Tibial nerve (tissue), 4 donors: ENCODE data around the gene NFATC1. TPM values are rescaled to one million over a fixed set of nuclear protein-coding genes. Genes with fewer than 3 reads are reported as not detected.

Source experiments
- DNase-seq, 2 donors: peaks; one replicate each; pipeline ENCODE4 v3.0.0-alpha.2; 2019; ENCODE audit warnings: low spot score in 2 of 2
- H3K27ac ChIP-seq, 4 donors: fragments of 200-600 bp; sonication (generic) in 3 of 4; one replicate each; pipeline ENCODE4 v1.5.1; 2017 to 2019; ENCODE audit warnings: mild to moderate bottlenecking in 1 of 4
- H3K27me3 ChIP-seq, 2 donors: fragments of 200-600 bp; sonication (generic) in 1 of 2; one replicate each; pipeline versions ENCODE4 v1.5.1 to v1.6.0; 2017 to 2019
- H3K36me3 ChIP-seq, 3 donors: fragments of 200-600 bp; sonication (generic); one replicate each; pipeline ENCODE4 v1.5.1; 2018 to 2019
- H3K4me1 ChIP-seq, 4 donors: fragments of 200-600 bp; sonication (generic) in 3 of 4; one replicate each; pipeline ENCODE4 v1.5.1; 2017 to 2019
- H3K4me3 ChIP-seq, 4 donors: fragments of 200-600 bp; sonication (generic) in 3 of 4; one replicate each; pipeline ENCODE4 v1.5.1; 2017 to 2019; ENCODE audit warnings: mild to moderate bottlenecking in 1 of 4, moderate library complexity in 1 of 4
- H3K9me3 ChIP-seq, 4 donors: fragments of 200-600 bp; sonication (generic) in 3 of 4; one replicate each; pipeline ENCODE4 v1.5.1; 2017 to 2019
- EP300 ChIP-seq, 2 donors: sonication (generic); formaldehyde crosslinking; IDR thresholded peaks; one replicate each; pipeline ENCODE4 v1.6.1; 2017; ENCODE audit warnings: antibody characterized with exemption in 2 of 2, mild to moderate bottlenecking in 1 of 2
- POLR2A ChIP-seq, 2 donors: fragments of 450-650 bp; IDR thresholded peaks; one replicate each; pipeline ENCODE4 v1.6.1; 2017; ENCODE audit warnings: antibody characterized with exemption in 2 of 2, mild to moderate bottlenecking in 2 of 2, moderate library complexity in 2 of 2
- WGBS, 2 donors: methylation state at CpG; one replicate each; pipeline ENCODE4 v1.1.5; 2018; 5-methylcytosine and 5-hydroxymethylcytosine counted together
- total RNA-seq, 4 donors: library from RNA; depleted of rRNA; stranded (reverse); fragments of >200 nt; gene quantifications; one replicate each; pipeline ENCODE4 v1.1.0, GENCODE V29; 2016
- TF ChIP-seq, protein P1 (sequence below), 5 experiments: fragments of 200-600 bp in 3 of 5; fragments of 450-650 bp in 2 of 5; sonication (generic) in 3 of 5; IDR thresholded peaks; one replicate each; pipeline ENCODE4 v1.5.1; 2016 to 2019; ENCODE audit warnings: antibody characterized with exemption in 5 of 5, mild to moderate bottlenecking in 3 of 5, moderate library complexity in 2 of 5

Gene NFATC1
- total RNA-seq, 4 donors from 2014 or later: 33.7 to 48.6 (median 37.8) TPM

DNA sequence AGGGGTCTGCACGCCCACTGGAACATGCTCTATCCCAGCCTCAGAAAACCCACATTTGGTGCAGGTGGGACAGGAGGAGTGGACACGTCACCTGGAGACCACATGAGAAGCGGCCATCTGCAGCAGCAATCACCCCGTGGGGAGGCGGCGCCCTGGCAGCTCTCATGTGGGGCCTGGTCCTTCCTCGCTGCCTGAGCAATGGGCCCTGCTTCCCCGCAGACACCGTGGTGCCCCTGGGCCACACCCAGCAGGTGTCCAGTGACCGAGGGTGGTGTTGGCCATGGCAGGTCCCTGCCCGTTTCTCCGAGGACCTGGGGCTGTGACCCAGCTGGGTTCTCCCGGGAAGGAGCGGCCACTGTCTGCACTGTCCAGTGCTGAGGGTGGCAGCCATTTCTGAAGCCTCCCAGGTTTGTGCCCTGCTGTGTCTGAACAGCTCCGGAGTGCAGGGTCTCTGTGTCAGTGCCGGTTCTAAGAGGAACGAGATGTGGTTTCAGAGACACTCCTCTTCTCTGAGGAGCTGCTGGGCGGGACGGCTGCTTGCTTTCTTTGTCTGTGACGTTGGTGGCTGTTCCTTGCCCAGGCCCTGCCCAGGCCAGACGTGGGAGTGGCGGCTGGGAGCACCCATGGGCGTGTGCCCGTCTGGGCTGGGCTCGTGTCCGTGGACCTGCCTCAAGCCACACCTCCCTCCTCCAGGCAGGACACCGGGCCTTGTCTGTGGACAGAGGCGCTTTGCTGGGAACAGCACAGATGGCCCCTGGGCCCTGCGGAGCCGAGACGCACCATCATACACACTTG is 44.8 kb downstream of the NFATC1 start:
- peak overlapping the region in 1 of 4 donors; percentile 70 for H3K27ac ChIP-seq
- H3K4me3 ChIP-seq: no peak overlapping the region
- 75 to 83% methylated on average over 23 to 27 of the region's 31 CpGs for WGBS, 2 donors
- TF ChIP-seq EP300 (IDR thresholded peaks at IDR 0.05) (no peak), POLR2A (IDR thresholded peaks at IDR 0.05) (no peak)
- TF ChIP-seq, protein P1, sequence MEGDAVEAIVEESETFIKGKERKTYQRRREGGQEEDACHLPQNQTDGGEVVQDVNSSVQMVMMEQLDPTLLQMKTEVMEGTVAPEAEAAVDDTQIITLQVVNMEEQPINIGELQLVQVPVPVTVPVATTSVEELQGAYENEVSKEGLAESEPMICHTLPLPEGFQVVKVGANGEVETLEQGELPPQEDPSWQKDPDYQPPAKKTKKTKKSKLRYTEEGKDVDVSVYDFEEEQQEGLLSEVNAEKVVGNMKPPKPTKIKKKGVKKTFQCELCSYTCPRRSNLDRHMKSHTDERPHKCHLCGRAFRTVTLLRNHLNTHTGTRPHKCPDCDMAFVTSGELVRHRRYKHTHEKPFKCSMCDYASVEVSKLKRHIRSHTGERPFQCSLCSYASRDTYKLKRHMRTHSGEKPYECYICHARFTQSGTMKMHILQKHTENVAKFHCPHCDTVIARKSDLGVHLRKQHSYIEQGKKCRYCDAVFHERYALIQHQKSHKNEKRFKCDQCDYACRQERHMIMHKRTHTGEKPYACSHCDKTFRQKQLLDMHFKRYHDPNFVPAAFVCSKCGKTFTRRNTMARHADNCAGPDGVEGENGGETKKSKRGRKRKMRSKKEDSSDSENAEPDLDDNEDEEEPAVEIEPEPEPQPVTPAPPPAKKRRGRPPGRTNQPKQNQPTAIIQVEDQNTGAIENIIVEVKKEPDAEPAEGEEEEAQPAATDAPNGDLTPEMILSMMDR (IDR thresholded peaks at IDR 0.05): no peak
- peaks cover 0 to 67% (median 16%) of the 10 kb centered on the region in 4 donors for H3K4me1 ChIP-seq
- no peak for DNase-seq
- H3K9me3 ChIP-seq: no peaks in the 10 kb centered on the region
- peaks cover 0 to 48% (median 0%) of the 10 kb centered on the region in 3 donors for H3K36me3 ChIP-seq
- H3K27me3 ChIP-seq: no peaks in the 10 kb centered on the region

DNA sequence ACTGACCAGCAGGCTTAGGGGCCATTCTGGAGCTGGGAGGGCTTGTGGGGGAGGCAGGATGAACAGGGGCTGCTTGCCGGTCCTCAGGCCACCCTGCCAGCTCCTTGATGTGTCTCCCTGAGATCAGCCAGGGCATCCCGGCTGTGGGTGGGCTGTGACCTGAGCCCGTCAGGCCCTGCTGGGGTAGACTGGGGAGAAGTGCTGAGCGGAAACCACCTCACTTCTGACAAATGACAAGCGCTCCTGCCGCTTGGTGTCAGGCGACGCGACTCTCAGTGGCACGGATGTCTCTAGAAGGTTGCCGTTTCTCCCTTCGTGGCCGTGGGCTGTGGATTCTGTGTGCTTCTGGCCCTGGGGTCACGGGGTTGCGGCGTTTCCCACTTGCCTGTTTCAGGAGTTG is 45.7 kb downstream of the NFATC1 start:
- H3K27ac ChIP-seq: peak overlapping the region in 1 of 4 donors; percentile 70
- 89 to 90% methylated on average over 15 to 16 of the region's 16 CpGs for WGBS, 2 donors
- peaks cover 0 to 76% (median 16%) of the 10 kb centered on the region in 4 donors for H3K4me1 ChIP-seq
- H3K4me3 ChIP-seq: no peak overlapping the region
- no peaks in the 10 kb centered on the region for H3K9me3 ChIP-seq
- TF ChIP-seq, protein P1 (IDR thresholded peaks at IDR 0.05): no peak
- TF ChIP-seq POLR2A (IDR thresholded peaks at IDR 0.05) (no peak), EP300 (IDR thresholded peaks at IDR 0.05) (no peak)
- H3K27me3 ChIP-seq: no peaks in the 10 kb centered on the region
- DNase-seq: no peak
- peaks cover 0 to 39% (median 0%) of the 10 kb centered on the region in 3 donors for H3K36me3 ChIP-seq

DNA sequence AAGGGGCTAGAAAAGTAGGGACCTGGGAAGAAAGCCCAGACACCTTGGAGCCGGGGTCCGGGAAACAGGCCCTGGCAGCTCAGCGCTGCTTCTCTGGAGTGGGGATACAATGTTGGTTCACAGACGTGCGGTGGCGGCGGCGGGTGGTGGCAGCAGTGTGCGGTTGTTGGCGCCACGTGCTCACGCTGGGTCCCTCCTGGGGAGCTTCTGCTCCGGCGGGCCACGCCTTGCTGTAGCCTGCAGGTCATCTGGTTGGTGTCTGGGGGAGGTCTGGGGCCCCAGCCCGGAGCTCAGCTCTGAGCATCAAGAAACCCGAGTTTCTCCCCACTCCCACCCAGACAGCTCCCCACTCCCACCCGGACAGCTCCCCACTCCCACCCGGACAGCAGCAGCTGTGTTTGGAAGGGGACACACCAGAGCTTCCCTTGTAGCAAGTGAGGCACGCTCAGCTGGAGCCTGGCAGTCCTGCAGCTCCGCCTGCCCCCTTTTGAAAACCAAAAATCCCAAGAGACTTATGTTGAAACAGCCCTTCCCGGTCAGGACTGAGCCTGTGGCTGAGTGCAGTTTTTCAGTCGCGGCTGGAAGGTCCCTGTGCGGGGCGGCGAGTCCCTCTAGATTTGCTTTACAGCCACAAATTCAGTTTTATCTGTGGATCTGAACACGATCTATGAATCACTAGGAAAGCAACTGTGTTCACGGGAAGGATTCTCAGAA is 46.9 kb downstream of the NFATC1 start:
- peaks cover 0 to 29% (median 0%) of the 10 kb centered on the region in 3 donors for H3K36me3 ChIP-seq
- H3K27ac ChIP-seq: no peak overlapping the region
- DNase-seq: peak in 1 of 2 donors; percentile 31
- TF ChIP-seq, protein P1 (IDR thresholded peaks at IDR 0.05): no peak
- TF ChIP-seq POLR2A (IDR thresholded peaks at IDR 0.05): no peak
- TF ChIP-seq EP300 (IDR thresholded peaks at IDR 0.05): peak in 1 of 2 donors; percentile 20
- no peak overlapping the region for H3K4me3 ChIP-seq
- H3K4me1 ChIP-seq: peaks cover 0 to 72% (median 15%) of the 10 kb centered on the region in 4 donors
- no peaks in the 10 kb centered on the region for H3K27me3 ChIP-seq
- WGBS, 2 donors: 60 to 78% methylated on average over 16 to 27 of the region's 29 CpGs
- H3K9me3 ChIP-seq: no peaks in the 10 kb centered on the region

DNA sequence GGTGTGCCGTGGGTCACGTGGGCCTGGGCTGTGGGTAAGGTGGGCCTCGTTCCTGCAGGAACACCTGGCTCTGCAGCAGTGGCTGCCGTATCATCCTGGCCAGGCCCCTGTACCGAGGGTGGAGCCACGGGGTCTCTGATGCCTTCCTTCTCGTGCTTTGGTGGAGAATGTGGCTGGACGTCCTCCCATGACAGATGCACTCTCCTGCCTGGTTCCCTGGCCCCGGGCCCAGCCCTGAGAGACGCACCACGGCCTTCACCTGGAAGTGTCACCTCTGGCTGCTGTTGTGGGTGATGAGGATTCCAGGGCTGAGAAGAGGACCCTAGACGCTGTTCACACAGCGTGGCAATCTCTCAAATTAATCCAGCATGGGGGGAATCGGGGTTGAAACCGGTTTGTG is 49.5 kb downstream of the NFATC1 start:
- H3K27ac ChIP-seq: no peak overlapping the region

More for the DNA sequence above, 49.5 kb downstream of the NFATC1 start:
- TF ChIP-seq, protein P1 (IDR thresholded peaks at IDR 0.05): no peak
- no peak for TF ChIP-seq POLR2A (IDR thresholded peaks at IDR 0.05)
- TF ChIP-seq EP300 (IDR thresholded peaks at IDR 0.05): no peak
- peaks cover 0 to 39% (median 4%) of the 10 kb centered on the region in 3 donors for H3K36me3 ChIP-seq
- no peaks in the 10 kb centered on the region for H3K27me3 ChIP-seq
- no peak for DNase-seq
- H3K4me3 ChIP-seq: no peak overlapping the region
- no peaks in the 10 kb centered on the region for H3K9me3 ChIP-seq
- WGBS, 2 donors: 81 to 83% methylated on average over 10 to 15 of the region's 15 CpGs
- H3K4me1 ChIP-seq: peaks cover 0 to 59% (median 9%) of the 10 kb centered on the region in 4 donors
